HG03196 (cell line): Measurements from ENCODE around the gene LRRC10B.

Experiments
- ATAC-seq: cut with Tn5 transposase; IDR thresholded peaks from one replicate; pipeline ENCODE4 v1.9.1; 2021; ENCODE audit not compliant: unreplicated experiment

The LRRC10B gene

DNA sequence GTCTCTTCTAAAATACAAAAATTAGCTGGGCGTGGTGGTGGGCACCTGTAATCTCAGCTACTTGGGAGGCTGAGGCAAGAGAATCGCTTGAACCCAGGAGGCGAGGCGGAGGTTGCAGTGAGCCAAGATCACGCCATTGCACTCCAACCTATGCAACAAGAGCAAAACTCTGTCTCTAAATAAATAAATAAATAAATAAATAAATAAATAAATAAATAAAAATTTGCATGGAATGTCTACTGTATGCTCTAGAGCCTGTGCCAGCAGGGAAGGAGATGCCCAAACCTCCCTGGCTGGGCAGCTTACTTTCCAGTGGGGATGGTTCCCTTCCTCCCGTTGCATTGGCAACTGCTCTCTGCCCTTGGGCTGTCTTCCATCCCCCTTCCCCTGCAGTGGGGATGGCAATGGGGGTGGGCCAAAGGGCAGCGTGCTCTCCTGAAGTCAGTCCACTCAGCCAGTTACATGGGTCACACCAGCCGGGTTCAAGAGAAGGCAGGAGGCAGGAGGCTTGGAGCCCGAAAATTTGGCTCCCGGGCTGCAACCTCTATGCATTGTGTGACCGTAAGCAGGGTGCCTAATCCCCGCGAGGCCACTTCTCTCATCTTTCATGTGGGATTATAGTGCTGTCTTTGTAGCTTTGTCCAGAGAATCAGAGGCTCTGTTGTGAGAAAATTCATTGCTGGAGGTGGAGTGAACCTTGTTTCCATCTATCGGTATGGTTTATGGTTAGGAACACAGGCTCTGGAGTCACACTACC lies 1.4 kb upstream of the LRRC10B start:
- ATAC-seq: no peak

GRCh38 chr11:61509043-61510029 lies 787 bp downstream of the LRRC10B start:
- no peak for ATAC-seq

GRCh38 chr11:61510166-61510919 lies 1.8 kb downstream of the LRRC10B start:
- no peak for ATAC-seq

GRCh38 chr11:61510974-61511373 lies 2.4 kb downstream of the LRRC10B start:
- no peak for ATAC-seq

DNA sequence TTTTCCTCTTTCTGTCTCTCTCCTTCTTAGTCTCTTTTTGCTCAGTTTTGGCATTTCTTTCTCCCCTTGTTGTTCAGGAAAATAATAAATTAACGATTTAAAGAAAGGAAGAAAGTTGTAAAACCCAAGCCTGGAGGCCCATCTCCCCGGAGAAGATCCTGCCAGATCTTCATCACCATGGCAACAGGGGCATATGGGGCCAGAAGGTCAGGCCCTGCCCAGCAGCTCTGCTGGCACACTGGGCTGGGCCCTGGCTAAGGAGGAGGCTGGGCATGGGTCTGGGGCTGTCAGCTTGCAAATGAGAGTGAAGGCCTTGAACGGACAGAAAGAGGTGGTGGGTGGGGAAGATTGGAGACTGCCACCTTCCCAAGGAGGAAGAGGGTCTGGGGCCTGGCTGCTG lies 2.8 kb downstream of the LRRC10B start:
- ATAC-seq: no peak

DNA sequence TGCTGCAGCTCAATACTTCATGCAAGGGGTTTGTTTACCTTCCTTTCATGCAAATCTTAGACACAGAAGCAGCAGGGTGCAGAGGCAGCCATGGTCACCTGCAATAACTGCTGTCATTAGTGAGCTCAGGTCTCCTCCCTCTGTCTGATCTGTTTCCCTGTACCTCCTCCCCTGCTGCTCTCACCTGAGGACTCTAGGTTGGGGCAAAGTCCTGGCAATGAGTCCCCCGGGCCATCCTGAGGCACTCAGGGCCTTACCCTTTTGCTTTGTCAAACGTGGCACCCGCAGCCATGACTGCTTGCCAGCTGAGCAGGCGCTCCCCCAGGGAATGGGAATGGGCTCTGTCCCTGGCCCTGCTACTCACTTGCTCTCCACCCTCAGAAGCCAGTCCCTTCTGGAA lies 3.9 kb downstream of the LRRC10B start:
- no peak for ATAC-seq

- ATAC-seq: no peak
Observed at GRCh38 chr11:61513143-61513765, 4.7 kb downstream of the LRRC10B start.

DNA sequence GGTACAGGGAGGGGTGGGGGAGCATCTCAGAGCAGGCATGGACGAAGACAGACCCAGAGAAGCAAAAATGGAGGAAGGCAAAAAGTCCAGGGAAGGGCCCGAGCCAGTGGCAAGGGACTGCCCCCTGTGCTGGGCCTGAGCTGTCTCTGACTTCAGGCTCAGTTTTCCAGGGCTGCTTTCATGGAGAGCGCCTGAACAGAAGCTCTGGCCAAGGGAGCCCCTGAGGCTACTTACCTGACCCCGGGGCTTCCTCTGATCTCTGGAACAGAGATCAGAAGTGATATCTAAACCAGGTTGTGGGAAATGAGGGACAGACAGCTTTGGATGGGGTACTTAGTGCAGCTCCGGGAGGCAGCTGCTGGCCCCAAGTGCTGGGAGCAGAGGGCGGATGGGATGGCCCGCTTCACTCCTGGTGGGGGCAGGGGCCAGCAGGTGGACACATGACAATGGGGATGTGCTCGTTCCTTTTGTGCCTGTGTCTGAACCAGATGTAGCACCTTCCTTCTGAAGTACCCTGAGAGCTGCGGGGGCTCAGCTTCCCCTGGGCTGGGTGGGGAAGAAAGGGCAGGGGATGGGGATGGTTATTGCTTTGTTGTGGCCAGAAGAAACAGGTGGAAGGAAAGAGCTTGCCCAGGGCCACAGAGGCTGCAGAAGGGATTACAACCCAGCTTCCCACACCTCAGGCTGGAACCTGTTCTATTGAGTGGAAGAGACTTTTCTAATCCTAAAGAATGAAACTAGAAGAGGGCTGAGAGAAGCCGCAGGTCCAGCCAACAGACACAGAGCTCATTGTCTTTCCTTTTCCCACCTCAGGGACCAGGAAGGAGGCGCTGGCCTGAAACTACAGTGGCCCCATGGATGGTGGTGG lies 5.7 kb downstream of the LRRC10B start:
- no peak for ATAC-seq

DNA sequence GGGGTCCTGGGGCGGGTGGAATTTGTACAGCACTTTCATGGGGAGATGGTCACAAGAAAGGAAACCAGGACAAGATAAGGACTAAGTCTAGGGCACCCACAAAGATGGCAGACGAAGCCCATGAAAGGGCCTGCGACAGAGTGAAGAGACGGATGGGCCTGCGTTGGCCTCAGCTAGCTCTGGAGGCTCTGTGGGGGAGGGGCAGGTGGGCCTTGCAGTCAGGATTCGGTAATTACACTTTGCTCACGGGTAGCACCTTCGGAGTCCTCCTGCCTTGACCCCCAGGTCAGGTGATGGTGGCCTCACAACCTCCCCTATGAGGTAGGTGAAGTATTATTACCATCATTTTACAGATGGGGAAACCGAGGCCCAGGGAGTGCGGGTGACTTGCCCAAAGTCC lies 7.1 kb downstream of the LRRC10B start:
- ATAC-seq: no peak

DNA sequence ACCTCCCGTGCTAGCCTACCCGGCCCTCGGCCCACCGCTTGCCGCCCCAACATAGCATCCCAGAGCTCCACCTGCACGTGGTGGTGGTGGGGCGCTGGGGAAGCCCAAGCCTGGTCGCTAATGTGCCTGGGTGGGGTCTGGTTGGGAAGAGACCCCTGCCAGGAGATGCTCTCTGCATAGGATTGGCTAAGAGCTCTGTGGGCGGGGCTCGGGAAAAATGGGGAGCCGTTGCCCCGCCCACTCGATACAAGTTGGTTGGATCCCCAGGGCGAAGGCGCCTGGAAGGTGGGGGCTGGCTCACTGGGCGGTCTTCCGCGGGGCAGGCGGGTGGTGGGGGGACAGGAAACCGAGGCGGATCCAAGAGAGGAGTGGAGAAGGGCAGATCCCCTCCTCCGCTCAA lies 7.6 kb downstream of the LRRC10B start:
- no peak for ATAC-seq

DNA sequence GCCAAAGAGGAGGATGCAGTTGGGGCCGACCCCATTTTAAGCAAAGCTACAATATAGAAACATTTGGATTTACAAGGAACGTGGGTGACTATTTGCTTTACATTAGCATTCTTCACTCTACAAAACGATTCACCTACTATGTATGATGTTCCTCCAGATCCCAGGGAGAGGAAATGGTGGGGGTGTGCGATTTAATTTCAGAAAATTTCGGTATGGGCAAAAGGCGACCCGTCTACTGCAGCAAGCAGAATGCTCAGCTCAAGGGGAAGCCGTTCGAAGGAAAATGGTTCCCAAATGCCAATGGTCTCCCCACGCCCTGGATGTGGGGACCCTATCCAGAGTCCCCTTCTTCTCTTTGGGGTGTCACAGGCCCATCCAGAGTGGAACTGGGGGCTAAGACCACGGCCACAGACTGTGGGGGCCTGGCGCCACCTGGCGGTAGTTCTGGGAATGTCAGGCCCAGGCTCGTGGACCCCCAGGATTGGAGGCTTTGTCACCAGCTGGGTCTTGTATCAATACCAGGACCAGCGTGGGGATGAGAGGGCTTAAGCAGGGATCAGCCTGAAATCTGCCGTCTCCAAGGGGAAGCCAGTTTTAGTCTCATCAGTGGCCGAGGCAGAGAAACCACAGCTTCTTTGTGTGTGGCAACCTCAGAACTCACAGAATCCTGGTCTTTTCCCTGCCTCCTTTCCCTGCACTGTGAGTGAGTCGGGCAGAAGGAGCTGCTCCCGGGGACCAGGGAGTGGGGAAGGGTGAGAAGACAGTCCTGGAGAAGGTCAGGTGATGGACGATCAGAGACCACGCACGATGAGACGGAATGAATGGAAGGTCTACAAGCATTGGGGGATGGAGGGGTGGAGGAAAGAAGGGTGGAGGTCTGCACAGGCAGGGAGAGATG lies 8.4 kb downstream of the LRRC10B start:
- no peak for ATAC-seq

DNA sequence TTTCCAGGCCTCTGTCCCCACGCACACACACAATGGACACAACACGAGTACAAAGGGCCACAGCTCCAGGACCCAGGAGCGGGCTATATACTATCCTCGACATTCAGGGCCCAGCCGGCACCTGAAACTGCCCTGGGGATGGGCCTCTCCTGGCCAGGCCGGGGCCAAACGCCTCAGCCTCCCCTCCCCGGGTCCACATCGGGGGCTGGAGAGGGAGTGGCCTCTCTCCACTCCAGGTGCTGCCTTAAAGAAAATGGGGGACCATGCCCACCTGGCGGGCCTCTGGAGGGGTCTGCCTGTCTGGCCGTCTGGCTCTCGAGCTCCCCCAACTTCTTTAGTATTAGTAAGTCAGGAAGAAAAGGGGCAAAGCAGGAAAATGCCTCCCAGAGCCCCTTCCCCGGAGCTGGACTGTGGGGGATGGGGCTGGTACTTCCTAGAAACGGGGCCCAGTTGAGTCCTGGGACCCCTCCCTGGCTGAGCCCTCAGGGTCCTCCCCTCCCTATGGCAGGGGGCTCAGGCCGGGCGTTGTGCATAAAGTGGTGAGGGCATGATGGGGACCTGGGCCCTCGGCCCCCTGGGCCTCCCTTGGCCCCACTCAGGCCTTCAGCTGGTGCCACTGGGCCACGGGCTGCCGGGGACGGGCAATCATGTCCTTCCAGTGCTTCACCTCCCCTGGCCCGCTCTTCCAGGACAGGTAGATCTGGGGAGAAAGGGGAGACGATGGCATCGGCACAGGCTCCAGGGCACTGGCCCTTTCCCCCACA lies 9.7 kb downstream of the LRRC10B start:
- ATAC-seq: no peak

DNA sequence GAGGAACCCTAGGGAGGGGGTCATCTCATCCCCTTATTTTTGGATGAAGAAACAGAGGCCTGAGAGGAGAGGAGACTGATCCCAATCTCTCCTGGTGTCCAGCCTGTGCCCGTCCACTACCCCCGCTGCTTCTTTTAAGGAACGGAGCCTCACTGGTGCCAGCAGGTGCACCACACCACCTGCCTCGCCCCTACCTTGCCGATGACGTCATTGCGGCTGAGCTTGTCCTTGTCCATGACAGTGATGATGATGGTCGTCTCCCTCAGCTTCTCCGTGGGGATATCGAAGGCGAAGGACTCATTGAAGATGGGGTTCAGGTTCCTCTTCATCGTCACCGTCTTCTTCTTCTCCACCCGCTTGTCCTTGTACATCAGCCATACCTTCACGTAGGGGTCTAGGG lies 14.3 kb downstream of the LRRC10B start:
- ATAC-seq: no peak

- no peak for ATAC-seq
Observed at GRCh38 chr11:61524446-61524845, 15.9 kb downstream of the LRRC10B start.

DNA sequence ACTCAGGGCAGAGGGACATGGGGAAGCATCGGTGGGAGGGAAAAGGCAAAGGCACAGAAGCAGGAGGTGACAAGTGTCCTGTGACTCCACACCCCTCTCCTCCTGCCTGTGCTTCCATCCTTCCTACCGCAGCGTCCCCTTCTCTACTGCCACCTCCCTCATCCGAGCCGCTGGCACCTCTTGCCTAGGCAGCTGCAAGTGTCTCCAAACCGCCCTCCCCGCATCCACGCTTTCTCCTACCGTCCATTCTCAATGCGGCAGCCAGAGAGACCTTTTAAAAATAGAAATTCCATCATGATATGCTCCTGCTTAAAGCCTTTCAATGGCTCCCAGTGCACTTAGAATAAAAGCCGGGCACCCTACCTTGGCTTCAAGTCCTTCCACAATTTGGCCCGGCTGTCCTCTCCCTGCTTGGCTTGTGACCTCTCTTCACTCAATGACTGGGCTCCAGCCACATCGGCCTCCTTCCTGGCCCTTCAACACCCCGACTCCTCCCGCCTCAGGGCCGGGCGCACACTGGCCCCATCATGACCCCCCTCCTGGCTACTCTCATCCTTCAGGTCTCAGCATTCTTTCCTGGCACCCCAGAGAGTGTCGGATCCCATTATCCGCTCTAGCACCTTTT lies 16.5 kb downstream of the LRRC10B start:
- ATAC-seq: no peak

GRCh38 chr11:61526229-61526628 lies 17.7 kb downstream of the LRRC10B start:
- ATAC-seq: no peak

DNA sequence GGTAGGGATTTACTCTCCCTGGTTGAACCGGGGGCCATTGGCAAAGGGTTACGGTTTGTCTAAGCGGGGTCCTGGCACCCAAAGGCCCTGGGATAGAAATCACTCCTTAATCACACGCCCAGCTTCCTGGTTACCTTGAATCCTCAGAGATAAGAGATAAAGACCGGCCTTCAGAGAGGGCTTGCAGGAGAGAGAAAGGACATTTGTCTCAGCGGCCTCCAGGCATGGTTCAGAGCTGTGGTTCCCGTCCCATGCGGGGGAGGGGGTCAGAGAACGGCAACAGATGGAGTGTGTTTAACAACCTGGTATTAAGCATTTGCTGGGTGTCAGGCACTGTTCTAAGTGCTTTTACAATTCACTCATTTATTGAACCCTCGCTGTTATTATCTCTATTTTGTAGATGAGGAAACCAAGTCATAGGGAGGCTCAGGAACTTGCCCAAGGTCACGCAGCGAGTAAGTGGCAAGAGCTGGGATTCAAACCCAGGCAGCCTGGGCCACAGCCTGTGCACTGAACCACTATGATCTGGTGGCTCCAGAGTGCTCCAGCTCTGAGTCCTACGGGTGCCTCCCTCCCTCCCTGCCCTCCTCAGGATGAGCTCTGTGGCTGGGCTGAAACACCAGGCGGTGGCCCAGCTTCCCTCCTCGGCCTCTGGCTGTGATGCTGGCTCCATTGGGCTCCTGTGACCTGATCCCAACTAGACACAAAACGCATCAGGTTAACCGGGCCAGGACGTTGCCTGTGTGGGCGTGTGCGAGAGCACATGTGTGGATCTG lies 18.6 kb downstream of the LRRC10B start:
- no peak for ATAC-seq
